DMS153 treated with DMSO at 0.1 percent for 48 hours (cell line): ENCODE measurements around the gene TBX10.
"Not testable (repeated sequence)": the region's sequence is repeated elsewhere in the genome, so short reads cannot be mapped to it uniquely, and the experiment has no call there.

Experiments used
- DNase-seq: peaks from one replicate; lab custom pipeline; 2025; ENCODE audit not compliant: unreplicated experiment; lab: John Stamatoyannopoulos, UW

Gene TBX10

DNA sequence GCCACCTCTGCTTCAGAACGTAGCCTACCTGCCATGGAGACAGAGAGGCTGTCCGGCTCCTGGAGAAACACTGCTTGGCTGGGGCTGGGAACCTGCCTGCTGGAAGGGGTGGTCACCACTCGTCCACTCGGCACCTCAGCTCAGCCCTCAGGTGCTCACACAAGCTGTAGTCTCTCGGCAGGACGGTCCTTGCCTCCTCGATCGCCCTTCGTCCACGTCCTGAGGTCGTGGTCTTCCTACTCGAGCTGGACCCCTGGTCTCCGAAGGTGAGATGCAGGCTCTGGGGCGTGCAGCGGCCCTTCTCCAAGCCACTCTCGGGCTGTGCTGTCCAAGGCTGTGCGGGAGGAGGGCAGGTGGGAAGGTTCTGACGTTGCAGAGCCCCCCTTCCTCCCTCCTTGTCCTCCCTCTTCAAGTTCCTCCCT, at the start of gene TBX10:
TBX10 (minus strand) TSS at position 326 of the 422 bp plus-strand sequence; CDS start at position 35, 291 bp downstream.
- DNase-seq, result no peak

GRCh38 chr11:67689178-67689577, 49.6 kb upstream of the TBX10 start:
- DNase-seq, result no peak

DNA sequence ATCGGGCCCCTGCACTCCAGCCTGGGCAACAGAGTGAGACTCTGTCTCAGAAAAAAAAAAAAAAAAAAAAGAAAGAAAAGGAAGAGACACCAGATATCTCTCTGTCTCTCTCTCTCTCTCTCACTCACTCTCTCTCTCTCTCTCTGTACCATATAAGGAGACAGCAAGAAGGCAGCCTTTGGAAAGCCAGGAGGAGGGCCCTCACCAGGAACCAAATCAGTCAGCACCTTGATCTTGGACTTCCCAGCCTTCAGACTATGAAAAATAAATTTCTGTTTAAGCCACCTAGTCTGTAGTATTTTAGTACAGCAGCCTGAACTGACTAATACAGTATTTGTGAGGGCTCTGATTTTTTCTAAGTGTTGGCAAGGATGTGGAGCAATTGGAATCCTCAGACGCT, 48.4 kb upstream of the TBX10 start:
- DNase-seq, result no peak

DNA sequence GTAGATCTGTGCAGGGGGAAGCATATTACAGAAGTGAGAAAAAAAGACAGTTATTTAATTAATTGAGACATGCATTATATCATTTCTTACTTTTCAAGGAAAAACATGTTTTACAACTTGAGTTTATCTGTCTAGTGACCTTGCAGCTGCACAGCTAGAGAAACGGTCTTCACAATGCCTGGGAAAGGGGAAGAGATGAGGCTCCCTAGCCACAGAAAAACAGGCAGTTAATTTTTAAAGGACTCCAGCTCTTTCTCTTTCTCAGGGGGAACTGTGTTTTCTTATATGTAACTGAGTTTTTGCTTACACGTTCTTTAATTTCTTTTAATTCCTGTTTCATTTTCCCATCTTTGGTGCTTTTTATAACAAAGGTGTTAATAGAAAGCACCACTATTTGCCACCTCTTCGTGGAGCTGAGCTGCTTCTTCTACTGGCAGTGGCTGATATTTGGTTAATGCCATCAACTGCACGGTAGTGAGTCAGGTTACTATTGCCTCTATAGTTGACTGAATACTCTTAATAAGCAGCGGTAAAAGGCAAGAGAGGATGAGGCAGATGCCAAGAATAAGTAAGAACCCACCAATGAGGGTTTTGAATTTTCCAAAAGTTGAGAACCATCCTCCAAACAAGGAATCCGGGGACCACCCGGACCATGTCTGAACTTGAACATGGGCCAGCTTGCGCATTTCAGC, 46.2 kb upstream of the TBX10 start:
- not testable (repeated sequence) for DNase-seq

DNA sequence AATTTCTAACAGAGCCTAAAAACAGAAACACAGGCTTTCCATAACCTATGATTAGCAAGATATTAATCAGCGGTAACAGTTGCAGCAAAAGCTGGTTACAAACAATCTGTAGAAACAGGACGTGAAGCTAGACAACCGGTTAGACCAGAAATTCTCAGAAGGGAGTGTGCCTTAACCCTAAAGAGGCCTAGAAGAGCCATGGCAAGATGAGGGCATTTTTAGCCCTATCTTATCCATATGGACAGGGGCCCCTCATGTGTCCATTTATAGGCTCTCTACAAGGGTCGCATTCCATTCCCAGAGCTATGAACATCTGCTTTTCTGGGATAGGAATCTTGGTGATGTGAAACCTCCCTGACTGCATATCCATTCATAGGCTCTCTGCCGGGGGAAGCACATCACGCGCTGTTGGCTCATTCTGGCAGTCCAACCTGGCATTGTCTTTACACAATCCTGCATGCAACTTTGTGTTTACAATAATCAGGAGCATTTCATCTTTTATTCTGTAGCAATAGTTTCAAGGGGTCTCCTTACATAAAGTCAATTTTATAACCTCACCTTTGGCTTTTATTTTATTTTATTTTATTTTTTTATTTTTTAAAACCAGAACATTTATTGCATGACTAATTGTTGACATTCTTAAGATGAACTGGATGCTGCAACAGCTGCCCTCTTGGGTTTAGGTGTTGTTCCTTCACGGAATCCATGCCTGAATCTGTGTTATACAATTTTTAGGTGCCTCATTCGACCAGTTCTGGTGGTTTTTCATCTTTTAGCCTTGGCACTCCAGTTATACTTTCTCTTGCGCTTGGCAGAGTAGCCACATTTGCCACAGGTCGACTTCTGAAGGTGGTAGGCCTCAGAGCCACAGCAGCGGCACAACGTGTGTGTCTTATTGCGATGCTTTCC, 42.8 kb upstream of the TBX10 start:
- not testable (repeated sequence) for DNase-seq

GRCh38 chr11:67680696-67681470, 41.3 kb upstream of the TBX10 start:
- no peak for DNase-seq

DNA sequence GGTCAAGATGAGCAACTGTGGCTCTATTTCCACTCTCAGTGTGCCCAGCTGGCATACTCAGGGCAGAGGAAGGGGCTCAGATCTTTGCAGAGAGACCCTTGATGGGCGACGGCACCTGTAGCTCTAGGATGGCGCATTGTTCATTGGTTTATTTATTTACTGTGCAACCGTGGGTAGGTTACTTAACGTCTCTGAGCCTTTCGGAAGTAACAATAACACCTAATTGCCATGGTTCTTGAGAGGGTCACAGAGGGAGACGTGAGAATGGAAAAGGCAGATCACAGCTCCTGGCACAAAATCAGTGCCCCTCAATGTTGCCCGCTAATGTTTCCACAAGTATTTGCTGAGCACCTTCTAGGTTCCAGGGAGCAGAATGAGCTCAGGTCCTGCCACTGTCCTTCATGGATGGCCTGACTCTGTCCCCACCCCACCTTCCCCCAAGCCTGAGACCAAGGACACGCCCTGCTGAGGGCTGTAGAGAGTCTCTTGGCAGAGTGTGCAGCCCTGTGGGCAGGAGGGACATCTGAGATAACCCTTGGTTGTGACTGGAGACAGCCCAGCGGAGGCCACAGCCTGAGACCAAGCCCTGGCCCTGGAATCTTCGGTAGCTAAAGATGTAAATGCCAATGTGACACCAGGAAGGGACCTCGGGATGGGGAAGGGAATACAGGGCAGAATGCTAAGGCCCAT, 35.6 kb upstream of the TBX10 start:
- no peak for DNase-seq

GRCh38 chr11:67674442-67674871, 34.9 kb upstream of the TBX10 start, which contains the start of gene ALDH3B2:
ALDH3B2 (minus strand) TSS chr11:67674623; CDS start chr11:67666935, 7,688 bp downstream.
- peak; percentile 39 for DNase-seq

DNA sequence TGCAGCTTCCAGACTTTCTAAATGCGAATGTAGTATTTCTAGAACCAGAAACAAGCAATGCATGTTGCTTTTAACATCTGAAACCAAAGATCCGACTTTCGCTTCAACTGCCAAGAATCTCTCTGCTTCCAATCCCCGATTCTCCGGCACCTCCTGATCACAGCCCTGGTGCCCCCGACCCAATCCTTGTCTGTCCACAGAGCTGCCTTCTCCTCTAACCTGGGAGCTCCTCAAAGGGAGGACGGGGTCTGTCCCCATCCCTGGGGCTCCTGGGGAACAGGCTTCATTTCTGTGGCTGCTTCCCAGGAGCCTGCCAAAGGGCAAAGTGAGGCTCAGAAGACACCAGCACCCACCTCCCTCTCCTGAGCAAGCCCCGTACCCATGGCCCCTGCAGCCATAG, 34.3 kb upstream of the TBX10 start:
- no peak for DNase-seq

- no peak for DNase-seq
These were observed 33.8 kb upstream of the TBX10 start for GRCh38 chr11:67673358-67673757.

DNA sequence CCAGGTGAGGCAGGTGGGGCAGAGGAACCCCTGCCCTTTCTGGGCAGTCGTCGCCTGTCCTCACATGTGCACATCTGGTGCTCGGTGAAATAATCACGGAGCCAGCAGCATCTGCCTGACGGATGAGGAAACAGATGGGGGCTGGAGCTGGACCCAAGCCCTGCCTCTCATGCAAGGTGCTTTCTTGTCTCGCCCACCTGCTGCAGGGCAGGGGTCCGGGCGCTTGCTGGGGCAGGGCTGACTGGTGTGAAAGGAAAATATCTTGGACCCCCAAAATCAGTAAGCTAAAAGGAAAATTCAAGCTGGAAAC, 31.6 kb upstream of the TBX10 start:
- DNase-seq, result no peak

DNA sequence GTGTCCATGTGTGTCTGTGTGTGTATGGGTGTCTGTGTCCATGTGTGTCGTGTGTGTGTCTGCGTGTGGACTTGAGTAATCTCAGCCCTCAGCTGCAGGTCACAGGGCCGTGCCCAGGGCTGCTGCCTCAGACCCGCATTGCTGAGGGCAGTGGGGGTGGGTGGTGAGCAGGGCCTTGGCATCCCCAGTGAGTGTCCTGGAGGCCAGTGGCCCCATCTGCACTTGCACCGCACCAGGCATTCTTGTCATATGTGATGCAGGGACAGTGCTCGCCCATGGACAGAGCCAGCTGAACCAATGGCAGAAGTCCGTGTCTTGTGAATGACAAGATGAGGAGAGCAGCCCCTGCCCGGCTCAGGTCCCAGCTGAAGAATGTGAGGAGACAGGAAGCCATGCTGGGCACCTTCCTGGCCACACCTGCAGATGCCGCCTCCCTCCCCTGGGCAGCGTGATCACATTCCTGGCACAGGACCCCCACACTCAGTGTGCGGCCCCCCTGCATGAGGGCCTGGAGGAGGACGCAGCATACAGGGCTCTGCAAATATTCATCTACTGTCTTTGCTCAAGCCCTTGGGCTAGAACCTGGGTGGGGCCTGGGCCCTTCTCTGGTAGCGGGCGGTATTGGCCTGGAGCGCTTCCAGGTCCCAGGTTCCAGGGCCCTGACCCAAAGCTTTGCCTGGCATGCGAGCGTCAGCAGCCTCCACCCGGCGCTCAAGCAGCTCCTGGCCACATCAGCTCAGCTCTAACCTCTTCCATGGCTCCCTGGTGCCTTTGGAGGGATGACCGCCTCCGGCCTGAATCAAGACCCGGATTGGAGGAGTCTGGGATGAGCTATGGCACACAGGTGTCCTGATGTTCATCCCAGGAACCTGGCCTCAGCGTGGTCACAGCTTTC, 31.0 kb upstream of the TBX10 start:
- DNase-seq, result no peak

- no peak for DNase-seq
These were observed 28.6 kb upstream of the TBX10 start for GRCh38 chr11:67668192-67668551.

GRCh38 chr11:67667490-67668191, 28.1 kb upstream of the TBX10 start:
- DNase-seq, result no peak

- no peak for DNase-seq
These were observed 27.3 kb upstream of the TBX10 start for GRCh38 chr11:67666676-67667489.

GRCh38 chr11:67666303-67666645, 26.7 kb upstream of the TBX10 start:
- DNase-seq, result no peak

DNA sequence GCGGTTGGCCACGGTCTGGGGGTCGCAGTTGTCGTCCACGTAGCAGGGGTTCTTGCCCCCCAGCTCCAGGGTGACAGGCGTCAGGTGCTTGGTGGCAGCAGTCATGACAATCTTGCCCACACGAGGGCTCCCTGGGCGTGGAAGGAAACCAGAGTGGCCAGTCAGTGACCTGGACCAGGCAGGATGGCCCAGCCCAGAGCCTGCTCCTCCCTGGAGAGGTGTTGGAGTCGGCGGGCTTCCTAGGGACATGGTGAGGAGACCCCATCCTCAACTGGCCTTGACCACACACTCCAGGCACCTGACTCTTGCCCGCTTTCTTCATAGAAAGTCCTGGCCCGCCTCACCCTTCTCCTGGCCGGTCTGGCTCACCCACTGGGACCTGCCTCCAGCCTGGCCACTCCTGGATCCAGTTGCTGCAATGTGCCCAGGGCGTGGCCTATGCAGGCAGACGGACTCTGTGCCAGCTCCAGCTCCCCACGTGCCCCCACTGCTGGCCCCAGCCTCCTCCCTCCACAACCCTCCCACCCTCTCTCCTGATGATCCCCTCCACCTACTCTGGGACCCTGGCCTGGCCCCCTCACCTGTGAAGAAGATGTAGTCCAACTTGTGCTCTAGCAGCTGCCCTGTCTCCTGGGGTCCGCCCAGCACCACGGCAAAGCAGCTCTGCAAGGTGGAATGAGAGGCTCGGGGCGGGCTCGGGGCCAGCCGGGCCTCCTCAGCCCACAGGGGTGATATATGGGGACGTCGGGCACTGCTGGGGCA, 26.2 kb upstream of the TBX10 start:
- no peak for DNase-seq
